ENCODE measurements around the gene NPSR1. TPM values are rescaled to one million over a fixed set of nuclear protein-coding genes. Genes with fewer than 3 reads are reported as not detected.

Gene NPSR1
- polyA plus RNA-seq, 1 of the 3 experiments (the other 2 are of a cell fraction): not detected

- H3K9ac ChIP-seq: no peak overlapping the region
- H3K27ac ChIP-seq (ENCODE audit: low read depth in 2 of 2, low read length in 1 of 2): no peak overlapping the region
- no peak for TF ChIP-seq RCOR1 (IDR thresholded peaks at IDR 0.05; ENCODE audit: low read length)
- TF ChIP-seq YY1 (IDR thresholded peaks at IDR 0.05; ENCODE audit: low read depth): no peak
- TF ChIP-seq USF2 (IDR thresholded peaks at IDR 0.05; ENCODE audit: borderline replicate concordance, low read depth, low read length): no peak
- TF ChIP-seq FOSL2 (IDR thresholded peaks at IDR 0.05; ENCODE audit: borderline replicate concordance, low read depth): no peak
- no peak for TF ChIP-seq NRF1 (IDR thresholded peaks at IDR 0.05; ENCODE audit: low read depth, low read length)
- no peak for TF ChIP-seq REST (IDR thresholded peaks at IDR 0.05; ENCODE audit: low read depth, low read length)
- no peak for TF ChIP-seq IRF3 (IDR thresholded peaks at IDR 0.05; ENCODE audit: low read depth, low read length)
- TF ChIP-seq MAX (IDR thresholded peaks at IDR 0.05; ENCODE audit: low read depth): no peak
- TF ChIP-seq EP300 (IDR thresholded peaks at IDR 0.05; ENCODE audit: borderline replicate concordance in 1 of 2, low read depth in 1 of 2, low read length in 1 of 2): no peak
- TF ChIP-seq SMC3 (IDR thresholded peaks at IDR 0.05; ENCODE audit: low read depth, low read length): no peak
- no peak for TF ChIP-seq TEAD4 (IDR thresholded peaks at IDR 0.05; ENCODE audit: borderline replicate concordance, insufficient read depth)
- TF ChIP-seq USF1 (IDR thresholded peaks at IDR 0.05; ENCODE audit: borderline replicate concordance, low read depth): no peak
- no peak for TF ChIP-seq FOXM1 (IDR thresholded peaks at IDR 0.05; ENCODE audit: low read depth)
- H3K4me1 ChIP-seq (ENCODE audit: control insufficient read depth in 1 of 2, insufficient read depth in 2 of 2, low read depth in 1 of 2, low read length in 1 of 2): no peaks in the 10 kb centered on the region
- no peaks in the 10 kb centered on the region for H3K9me3 ChIP-seq
- H3K4me3 ChIP-seq (ENCODE audit: low read depth in 2 of 2, low read length in 1 of 2): no peak overlapping the region
- no peaks in the 10 kb centered on the region for H3K9me2 ChIP-seq
- no peak for DNase-seq
- no peaks in the 10 kb centered on the region for H3F3A ChIP-seq (replicated peaks; ENCODE audit: insufficient read depth)
- H3K36me3 ChIP-seq (replicated peaks in 1 of 2; ENCODE audit: control insufficient read depth in 1 of 2, insufficient read depth in 2 of 2, low read length in 1 of 2): no peaks in the 10 kb centered on the region
- H2AFZ ChIP-seq (ENCODE audit: low read depth): no peak overlapping the region
- ChIA-PET CTCF (interaction anchor here (1.4 kb wide), 1 partner anchor 40 kb away, joined by 3 read pairs; no protein-coding TSS in a partner anchor), POLR2A (no interaction called here)
- peaks cover 42% of the 10 kb centered on the region; the same call in 1 of the 2 replicates for H3K27me3 ChIP-seq (ENCODE audit: insufficient read depth)
- H3K4me2 ChIP-seq: no peak overlapping the region
- H3K79me2 ChIP-seq (ENCODE audit: insufficient read depth): no peaks in the 10 kb centered on the region
- H4K20me1 ChIP-seq (ENCODE audit: insufficient read depth): no peaks in the 10 kb centered on the region
These were observed 62.3 kb downstream of the NPSR1 start for GRCh38 chr7:34720289-34720688.

Measured in SK-N-SH (cell line).